Measurements from ENCODE around the gene ANKRD52. TPM values are rescaled to one million over a fixed set of nuclear protein-coding genes. Genes with fewer than 3 reads are reported as not detected.

Gene ANKRD52
- total RNA-seq, 3 donors from 2014 or later = 35.6 to 53.8 (median 43.1) TPM

DNA sequence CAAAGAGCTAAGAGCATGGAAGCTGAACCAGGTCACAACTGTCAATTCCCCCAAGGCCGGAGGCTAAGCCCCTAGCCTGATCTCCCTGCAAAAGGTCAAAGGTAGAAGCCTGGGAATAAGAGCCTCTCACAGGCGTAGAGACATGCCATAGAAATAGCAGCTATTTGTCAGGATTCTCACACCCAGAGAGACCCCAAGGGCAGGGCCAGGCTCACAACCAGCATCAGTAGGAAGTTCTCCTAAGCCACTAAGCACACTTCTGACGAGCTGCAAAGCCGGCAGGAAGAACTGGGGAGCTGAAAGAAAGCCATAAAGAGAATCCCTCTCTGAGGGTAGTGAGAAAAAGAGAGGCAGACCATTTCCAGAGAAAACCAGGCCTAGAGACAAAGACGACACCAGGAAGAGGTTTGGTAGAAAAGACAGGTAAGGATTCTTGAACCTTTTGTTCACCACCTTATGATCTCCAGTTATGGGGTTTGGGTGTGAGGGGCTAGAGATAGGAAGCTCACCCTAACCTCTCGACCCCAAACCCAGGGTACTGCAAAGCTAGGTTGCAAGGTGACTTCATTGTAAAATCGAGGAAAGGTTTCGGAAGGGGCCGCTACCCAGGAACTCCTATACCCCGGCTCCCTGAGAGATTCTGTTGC lies 69.9 kb downstream of the ANKRD52 start:
- TF ChIP-seq, protein P1, sequence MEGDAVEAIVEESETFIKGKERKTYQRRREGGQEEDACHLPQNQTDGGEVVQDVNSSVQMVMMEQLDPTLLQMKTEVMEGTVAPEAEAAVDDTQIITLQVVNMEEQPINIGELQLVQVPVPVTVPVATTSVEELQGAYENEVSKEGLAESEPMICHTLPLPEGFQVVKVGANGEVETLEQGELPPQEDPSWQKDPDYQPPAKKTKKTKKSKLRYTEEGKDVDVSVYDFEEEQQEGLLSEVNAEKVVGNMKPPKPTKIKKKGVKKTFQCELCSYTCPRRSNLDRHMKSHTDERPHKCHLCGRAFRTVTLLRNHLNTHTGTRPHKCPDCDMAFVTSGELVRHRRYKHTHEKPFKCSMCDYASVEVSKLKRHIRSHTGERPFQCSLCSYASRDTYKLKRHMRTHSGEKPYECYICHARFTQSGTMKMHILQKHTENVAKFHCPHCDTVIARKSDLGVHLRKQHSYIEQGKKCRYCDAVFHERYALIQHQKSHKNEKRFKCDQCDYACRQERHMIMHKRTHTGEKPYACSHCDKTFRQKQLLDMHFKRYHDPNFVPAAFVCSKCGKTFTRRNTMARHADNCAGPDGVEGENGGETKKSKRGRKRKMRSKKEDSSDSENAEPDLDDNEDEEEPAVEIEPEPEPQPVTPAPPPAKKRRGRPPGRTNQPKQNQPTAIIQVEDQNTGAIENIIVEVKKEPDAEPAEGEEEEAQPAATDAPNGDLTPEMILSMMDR (IDR thresholded peaks at IDR 0.05) = no peak
- H3K36me3 ChIP-seq (ENCODE audit: low read depth) = no peaks in the 10 kb centered on the region
- no peak for ATAC-seq
- H3K4me3 ChIP-seq = peak overlapping the region; percentile 65
- peaks cover 21% of the 10 kb centered on the region for H3K4me1 ChIP-seq (ENCODE audit: low read depth)
- intact Hi-C loops (cut with DNase I, micrococcal nuclease) = loop anchor here in 1 of 2 donors (10.0 kb wide), 1 partner anchor 63 kb away; the partner anchor contains the start of gene ESYT1
- H3K9me3 ChIP-seq = no peaks in the 10 kb centered on the region
- DNase-seq = no peak

Other genes starting within 250 kb of the ANKRD52 start
- gene IKZF4, start 237.3 kb downstream of the ANKRD52 start, total RNA-seq = 1 to 10 TPM; 3.5 to 9.1 (median 7.2) TPM
- 10 to 100 TPM; 28.8 to 81.1 (median 34.5) TPM for gene RPS26, start 216.5 kb downstream of the ANKRD52 start, total RNA-seq
- 100 to 1,000 TPM; 136 to 423 (median 212) TPM for gene ERBB3, start 178.2 kb downstream of the ANKRD52 start, total RNA-seq
- 10 to 100 TPM; 61.7 to 94.9 (median 90.3) TPM for gene PA2G4, start 153.8 kb downstream of the ANKRD52 start, total RNA-seq
- 1,000 to 10,000 TPM; 2,763 to 3,198 (median 3,152) TPM for gene RPL41, start 141.8 kb downstream of the ANKRD52 start, total RNA-seq
- 10 to 100 TPM in 1 of 3 donors, 1 to 10 TPM in 2; 5.0 to 11.8 (median 5.4) TPM for gene ZC3H10, start 140.1 kb downstream of the ANKRD52 start, total RNA-seq
- 10 to 100 TPM; 44.9 to 75.7 (median 52.0) TPM for gene ESYT1, start 130.1 kb downstream of the ANKRD52 start, total RNA-seq
- 10 to 100 TPM; 13.0 to 39.8 (median 22.7) TPM for gene MYL6B, start 105.8 kb downstream of the ANKRD52 start, total RNA-seq
- gene MYL6, start 100.0 kb downstream of the ANKRD52 start, total RNA-seq = 1,000 to 10,000 TPM; 1,884 to 3,185 (median 1,894) TPM
- 100 to 1,000 TPM in 2 of 3 donors, 10 to 100 TPM in 1; 91.7 to 163 (median 116) TPM for gene SMARCC2, start 68.9 kb downstream of the ANKRD52 start, total RNA-seq
- 10 to 100 TPM; 30.4 to 51.5 (median 32.1) TPM for gene RNF41, start 36.5 kb downstream of the ANKRD52 start, total RNA-seq
- 10 to 100 TPM; 22.2 to 37.3 (median 30.2) TPM for gene NABP2, start 34.0 kb downstream of the ANKRD52 start, total RNA-seq
- gene SLC39A5, start 28.3 kb downstream of the ANKRD52 start, total RNA-seq = 100 to 1,000 TPM in 2 of 3 donors, 10 to 100 TPM in 1; 88.4 to 298 (median 129) TPM
- 10 to 100 TPM in 1 of 3 donors, 1 to 10 TPM in 2; 4.0 to 12.7 (median 5.3) TPM for gene COQ10A, start 8.6 kb upstream of the ANKRD52 start, total RNA-seq
- 100 to 1,000 TPM; 261 to 344 (median 332) TPM for gene CS, start 41.9 kb upstream of the ANKRD52 start, total RNA-seq
- gene CNPY2, start 57.6 kb upstream of the ANKRD52 start, total RNA-seq = 10 to 100 TPM; 75.5 to 79.3 (median 77.7) TPM
- gene PAN2, start 75.6 kb upstream of the ANKRD52 start, total RNA-seq = 10 to 100 TPM; 61.4 to 73.5 (median 61.9) TPM
- gene IL23A, start 80.5 kb upstream of the ANKRD52 start, total RNA-seq = under 1 TPM in 1 of 3 donors, not detected in 2; 0.55 TPM
- 100 to 1,000 TPM in 1 of 3 donors, 10 to 100 TPM in 2; 82.9 to 112 (median 95.7) TPM for gene STAT2, start 101.7 kb upstream of the ANKRD52 start, total RNA-seq
- not detected for gene APOF, start 104.5 kb upstream of the ANKRD52 start, total RNA-seq
- gene TIMELESS, start 191.0 kb upstream of the ANKRD52 start, total RNA-seq = 10 to 100 TPM in 1 of 3 donors, 1 to 10 TPM in 2; 7.7 to 14.3 (median 8.4) TPM
- gene MIP, start 196.3 kb upstream of the ANKRD52 start, total RNA-seq = not detected
- 1 to 10 TPM; 4.3 to 5.2 (median 4.9) TPM for gene SPRYD4, start 210.2 kb upstream of the ANKRD52 start, total RNA-seq
- 1 to 10 TPM in 2 of 3 donors, under 1 TPM in 1; 0.51 to 1.5 (median 1.2) TPM for gene GLS2, start 229.8 kb upstream of the ANKRD52 start, total RNA-seq